ENCODE results near the gene PTPMT1.

PTPMT1 gene

GRCh38 chr11:47586098-47586855 lies 20.9 kb downstream of the PTPMT1 start, which contains the start of gene FAM180B:
TSS of gene FAM180B (plus strand) at chr11:47586678. CDS start at chr11:47586769, 91 bp downstream.
- peak; percentile 86 for DNase-seq

DNA sequence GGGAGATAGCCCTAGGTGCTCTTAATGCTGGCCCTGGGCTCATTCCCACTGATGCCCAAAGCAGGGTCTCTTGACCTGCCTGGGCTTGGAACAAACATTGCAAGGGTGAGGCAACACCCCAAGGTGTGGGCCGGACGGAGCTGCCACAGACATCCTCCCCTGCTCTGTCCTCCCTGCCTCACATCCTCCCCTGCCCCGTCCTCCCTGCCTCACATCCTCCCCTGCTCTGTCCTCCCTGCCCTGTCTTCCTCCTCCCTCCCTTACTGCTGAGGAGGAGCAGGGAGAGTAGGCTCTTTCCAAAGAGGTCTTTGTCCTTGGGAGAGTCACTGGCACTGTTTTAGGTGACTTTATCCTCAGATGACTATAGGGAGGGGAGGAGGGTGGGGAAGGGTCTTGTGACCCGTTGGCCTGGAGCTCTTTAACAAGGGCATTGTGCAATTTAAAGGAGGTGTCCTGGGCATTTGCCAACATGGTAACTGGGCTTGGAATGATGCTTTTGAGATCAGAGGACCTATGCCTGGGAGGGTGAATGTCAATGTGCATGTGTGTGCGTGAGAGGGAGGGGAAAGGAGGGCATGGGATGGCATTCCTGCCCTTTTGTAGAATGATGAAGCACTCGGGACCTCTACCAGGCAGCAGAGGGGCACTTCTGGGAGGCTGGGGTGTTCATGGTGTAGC lies 21.8 kb downstream of the PTPMT1 start:
- no peak for DNase-seq

GRCh38 chr11:47587723-47588326 lies 22.4 kb downstream of the PTPMT1 start:
- peak; percentile 77 for DNase-seq

DNA sequence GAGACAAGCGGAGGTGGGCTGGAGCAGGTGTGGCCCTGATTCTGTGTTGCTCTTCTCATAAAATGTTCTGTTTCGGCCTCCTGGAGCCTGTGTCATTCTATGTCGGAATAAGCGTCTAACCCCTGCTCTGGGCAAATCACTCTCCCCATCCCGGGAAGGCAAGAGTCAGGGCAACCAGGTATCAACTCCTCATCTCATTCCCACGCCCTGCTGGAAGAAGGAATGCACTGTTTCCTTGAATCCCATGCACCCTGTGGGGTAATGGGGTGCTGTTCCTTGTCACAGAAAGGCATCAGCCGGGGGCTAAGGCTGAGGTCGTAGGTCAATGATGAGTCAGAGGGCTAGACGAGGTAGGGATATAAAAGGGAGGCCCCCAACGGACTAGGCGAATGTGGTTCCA lies 23.7 kb downstream of the PTPMT1 start:
- DNase-seq: no peak

DNA sequence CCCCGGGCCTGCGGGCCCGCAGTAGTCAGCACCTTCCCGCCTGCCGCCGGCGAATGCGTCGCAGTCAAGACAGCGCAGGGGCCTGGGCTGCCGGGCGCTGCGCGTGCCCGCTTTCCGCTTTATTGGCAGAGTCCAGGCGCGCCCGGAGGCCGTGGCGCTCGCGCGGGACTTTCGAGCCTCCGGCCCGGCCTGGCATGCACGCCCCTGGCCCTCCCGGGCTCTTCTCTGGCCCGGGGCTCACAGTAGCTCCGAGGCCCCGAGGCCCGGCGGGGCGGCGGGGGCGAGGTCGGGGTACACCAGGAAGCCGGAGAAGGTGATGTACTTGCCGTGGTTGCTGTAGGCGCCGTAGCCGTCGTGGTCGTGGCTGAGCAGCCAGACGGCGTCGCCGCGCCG lies 24.2 kb downstream of the PTPMT1 start:
- peak; percentile 53 for DNase-seq

- DNase-seq: peak; percentile 82
Measured at GRCh38 chr11:47589977-47590861, 24.8 kb downstream of the PTPMT1 start.

DNA sequence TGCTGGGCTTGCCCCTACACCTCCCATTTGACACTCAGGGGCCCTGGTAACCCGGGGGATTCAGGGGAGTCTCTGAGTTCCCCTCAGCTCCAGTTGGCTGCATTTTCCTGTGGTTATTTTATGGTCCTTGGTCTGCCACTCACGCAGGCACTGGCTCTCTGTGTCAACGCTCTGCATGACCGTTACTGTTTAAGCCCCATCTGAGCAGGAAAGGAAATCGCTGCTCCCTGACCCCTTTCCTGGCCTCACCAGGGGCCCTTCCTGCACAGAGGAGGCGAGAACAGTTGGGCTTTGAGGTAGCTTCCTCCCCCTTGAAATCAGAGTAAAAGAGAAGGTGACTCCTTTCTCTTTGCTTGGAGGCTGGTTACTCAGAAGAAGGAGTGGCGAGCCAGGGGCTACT lies 26.4 kb downstream of the PTPMT1 start:
- DNase-seq: peak; percentile 26

DNA sequence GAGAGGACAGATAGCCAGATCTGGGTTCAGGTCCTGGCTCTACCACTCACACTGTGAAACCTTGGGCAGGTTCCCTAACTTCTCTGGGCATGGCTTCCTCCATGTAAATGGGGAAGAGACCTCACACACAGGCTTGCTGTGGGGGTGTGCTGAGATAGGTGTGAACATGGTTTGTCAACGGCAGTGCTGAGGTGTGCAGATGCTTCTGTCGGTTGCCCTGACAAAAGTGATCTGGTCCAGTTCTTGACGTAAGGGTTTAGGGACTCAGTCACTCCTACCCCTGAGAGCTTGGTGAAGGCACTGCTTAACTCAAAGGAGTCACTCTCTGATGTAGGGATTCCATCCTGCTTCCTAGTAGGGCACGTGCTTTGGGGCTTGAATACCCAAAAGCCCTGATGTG lies 26.9 kb downstream of the PTPMT1 start:
- no peak for DNase-seq

GRCh38 chr11:47592970-47593369 lies 27.6 kb downstream of the PTPMT1 start:
- no peak for DNase-seq

GRCh38 chr11:47593492-47593933 lies 28.1 kb downstream of the PTPMT1 start:
- DNase-seq: no peak

DNA sequence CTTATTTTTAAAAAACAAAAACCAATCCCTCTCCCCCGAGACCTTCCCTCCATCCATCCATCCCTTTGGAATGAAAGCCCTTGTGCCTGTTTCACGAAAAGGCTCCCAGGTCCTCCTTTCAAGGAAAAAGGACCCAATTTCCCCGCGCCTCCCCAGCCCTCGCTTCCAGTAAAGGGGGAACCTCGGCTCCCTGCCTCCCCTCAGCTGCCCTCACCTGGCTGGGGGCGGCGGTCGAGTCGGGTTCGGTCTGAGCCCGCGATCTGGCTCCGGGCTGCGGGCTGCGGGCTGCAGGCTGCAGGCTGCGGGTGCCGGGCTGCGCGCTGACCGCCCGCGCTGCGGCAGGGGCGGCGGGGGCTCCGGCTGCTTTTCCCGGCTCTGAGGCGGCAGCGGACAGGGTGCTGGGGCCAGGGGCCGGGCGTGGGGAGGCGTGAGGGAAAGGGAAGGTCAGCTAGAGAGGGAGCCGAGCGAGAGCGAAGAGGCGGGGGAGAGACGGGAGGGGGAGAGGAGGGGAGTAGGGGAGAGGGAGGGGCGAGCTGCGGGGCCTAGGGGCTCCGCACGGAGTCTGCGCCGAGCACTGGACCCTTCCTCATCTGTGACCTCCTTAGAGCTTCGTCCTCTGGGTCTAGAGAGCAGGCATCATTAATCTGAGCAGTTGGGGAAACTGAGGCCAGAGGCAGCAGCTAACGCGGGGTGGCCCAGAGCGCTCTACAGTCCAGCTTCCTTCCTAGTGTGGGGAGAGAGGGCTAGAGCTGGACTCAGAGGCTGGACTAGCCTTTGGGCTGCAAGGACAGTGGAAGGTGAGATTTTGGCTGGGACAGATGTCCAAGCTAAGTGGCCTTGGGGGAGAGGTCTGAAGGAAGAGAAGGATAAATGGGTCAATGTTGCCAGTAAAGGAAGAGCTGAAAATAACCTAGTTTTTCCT lies 28.8 kb downstream of the PTPMT1 start, which contains the start of gene C1QTNF4:
C1QTNF4 (minus strand) TSS at position 478 of the 922 bp plus-strand sequence. CDS start 3,601 bp downstream, outside the sequence.
- no peak for DNase-seq

GRCh38 chr11:47595029-47595428 lies 29.6 kb downstream of the PTPMT1 start:
- no peak for DNase-seq

- no peak for DNase-seq
Measured at GRCh38 chr11:47595967-47596366, 30.6 kb downstream of the PTPMT1 start.

DNA sequence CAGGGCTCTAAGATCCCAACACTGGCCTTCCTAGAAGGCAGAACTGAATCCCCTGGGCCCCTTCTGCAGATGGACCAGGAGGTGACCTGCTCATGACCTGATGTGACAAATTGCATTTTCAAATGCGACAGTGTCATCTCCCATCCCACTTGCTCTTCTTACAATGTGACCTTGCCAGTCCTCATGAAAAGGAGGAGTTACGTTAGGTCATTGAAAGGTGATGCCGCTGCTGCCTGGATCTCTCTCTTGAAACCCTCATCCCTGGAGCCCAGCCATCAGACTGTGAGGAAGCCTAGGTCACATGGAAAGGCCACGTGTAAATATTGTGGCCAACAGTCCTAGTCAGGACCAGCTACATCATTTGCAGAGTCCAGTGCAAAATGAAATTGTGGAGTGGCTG lies 34.5 kb downstream of the PTPMT1 start:
- DNase-seq: no peak

GRCh38 chr11:47603295-47603694 lies 37.9 kb downstream of the PTPMT1 start:
- no peak for DNase-seq

DNA sequence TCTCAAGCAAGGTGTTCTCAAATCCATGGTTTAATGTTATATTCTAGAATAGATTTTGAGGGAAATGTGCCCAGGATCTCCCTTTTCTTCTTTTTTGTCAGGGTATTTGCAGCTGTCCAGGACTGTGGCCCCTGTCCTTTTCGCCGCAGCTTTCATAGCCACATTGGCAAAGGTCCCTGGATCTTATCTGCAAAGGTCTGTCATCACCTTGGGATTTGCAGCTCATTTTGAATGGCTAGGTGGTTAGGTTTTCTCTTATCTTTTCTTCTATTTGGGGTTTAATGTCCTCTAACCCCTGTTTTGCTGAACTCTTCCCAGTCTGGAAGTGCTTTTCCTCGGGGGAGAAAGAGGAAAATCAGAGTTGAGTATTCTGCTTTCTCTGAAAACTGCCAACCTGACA lies 40.5 kb downstream of the PTPMT1 start:
- DNase-seq: no peak

DNA sequence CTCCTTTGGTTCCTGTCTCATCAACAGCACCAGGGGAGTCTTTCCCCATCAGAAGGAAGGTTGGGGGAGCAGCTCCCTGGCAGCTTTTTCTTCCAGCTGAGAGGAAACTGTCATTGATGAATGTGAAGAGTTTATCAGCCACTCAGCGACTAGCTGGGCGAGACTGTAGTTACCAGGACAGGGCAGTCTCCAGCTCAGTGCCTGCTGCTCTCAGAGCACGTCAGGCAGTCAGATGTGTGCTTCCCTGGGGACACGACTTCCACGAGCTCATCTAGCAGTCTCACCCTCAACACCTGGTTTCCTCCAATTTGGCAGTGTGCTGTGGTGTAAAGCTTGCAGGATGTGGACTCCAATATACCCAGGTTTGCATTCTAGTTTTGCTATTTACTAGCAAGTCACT lies 41.3 kb downstream of the PTPMT1 start:
- no peak for DNase-seq

GRCh38 chr11:47607380-47607779 lies 42.0 kb downstream of the PTPMT1 start:
- DNase-seq: peak; percentile 62

DNA sequence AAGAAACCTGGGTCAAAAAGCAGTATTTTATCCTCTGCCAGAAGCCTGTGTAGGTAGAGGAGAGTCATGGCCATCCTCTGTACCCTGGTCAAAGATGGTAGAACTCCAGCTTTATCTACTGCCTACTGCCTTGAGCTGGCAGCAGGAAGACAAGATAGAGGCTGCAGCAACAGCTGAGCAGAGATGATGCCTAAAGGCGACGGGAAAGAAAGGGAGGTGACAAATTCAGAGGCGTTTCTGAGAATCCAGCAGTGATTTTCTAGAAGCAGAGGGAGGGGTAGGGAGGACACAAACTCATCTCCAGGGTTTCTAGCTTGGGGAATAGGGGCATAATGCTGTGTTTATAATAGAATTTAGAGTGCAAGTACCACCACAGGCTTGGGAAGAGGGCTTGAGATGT lies 44.3 kb downstream of the PTPMT1 start:
- no peak for DNase-seq

DNA sequence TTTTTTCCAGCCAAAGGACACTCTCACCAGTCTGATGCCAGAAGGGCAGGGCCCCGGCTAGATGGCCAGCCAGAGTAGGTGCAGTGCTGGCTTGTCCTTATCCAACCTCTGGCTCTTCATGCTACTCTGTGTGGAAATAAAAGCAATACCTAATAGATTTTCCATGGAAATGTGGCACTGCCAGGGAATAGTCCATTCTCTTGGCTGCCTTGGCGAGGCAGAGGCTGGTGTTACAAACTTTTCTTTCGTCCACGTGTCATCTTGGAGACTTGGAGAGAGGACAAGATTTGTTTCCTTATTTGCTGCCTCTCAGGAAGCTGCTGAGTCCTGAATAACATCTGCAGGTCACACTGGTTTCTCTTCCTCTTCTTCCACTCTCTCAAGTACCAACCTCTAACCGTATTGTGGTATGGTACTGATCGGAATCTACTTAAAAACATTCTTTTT lies 46.0 kb downstream of the PTPMT1 start:
- DNase-seq: peak; percentile 52

GRCh38 chr11:47615249-47615648 lies 49.9 kb downstream of the PTPMT1 start:
- no peak for DNase-seq

Data from femur (tissue), 1 donor.